LNCaP clone FGC (cell line): ENCODE data around the gene AKNA.

Source experiments
- DNase-seq: peaks from one replicate; pipeline ENCODE4 v3.0.0-alpha.2; 2011; ENCODE audit warnings: low read depth
- H3K4me3 ChIP-seq: 2 replicates; pipeline ENCODE4 v1.5.1; 2011; ENCODE audit warnings: mild to moderate bottlenecking, low read depth, low read length, control low read depth
- TF ChIP-seq, protein P1 (sequence below): IDR thresholded peaks from 2 replicates; pipeline ENCODE4 v1.5.1; 2012; ENCODE audit warnings: mild to moderate bottlenecking; ENCODE audit not compliant: control insufficient read depth, insufficient read depth; ENCODE audit errors: extremely low read depth

Gene AKNA

GRCh38 chr9:114316605-114317230 lies 71.1 kb downstream of the AKNA start:
- no peak for DNase-seq
- TF ChIP-seq, protein P1, sequence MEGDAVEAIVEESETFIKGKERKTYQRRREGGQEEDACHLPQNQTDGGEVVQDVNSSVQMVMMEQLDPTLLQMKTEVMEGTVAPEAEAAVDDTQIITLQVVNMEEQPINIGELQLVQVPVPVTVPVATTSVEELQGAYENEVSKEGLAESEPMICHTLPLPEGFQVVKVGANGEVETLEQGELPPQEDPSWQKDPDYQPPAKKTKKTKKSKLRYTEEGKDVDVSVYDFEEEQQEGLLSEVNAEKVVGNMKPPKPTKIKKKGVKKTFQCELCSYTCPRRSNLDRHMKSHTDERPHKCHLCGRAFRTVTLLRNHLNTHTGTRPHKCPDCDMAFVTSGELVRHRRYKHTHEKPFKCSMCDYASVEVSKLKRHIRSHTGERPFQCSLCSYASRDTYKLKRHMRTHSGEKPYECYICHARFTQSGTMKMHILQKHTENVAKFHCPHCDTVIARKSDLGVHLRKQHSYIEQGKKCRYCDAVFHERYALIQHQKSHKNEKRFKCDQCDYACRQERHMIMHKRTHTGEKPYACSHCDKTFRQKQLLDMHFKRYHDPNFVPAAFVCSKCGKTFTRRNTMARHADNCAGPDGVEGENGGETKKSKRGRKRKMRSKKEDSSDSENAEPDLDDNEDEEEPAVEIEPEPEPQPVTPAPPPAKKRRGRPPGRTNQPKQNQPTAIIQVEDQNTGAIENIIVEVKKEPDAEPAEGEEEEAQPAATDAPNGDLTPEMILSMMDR: no peak

DNA sequence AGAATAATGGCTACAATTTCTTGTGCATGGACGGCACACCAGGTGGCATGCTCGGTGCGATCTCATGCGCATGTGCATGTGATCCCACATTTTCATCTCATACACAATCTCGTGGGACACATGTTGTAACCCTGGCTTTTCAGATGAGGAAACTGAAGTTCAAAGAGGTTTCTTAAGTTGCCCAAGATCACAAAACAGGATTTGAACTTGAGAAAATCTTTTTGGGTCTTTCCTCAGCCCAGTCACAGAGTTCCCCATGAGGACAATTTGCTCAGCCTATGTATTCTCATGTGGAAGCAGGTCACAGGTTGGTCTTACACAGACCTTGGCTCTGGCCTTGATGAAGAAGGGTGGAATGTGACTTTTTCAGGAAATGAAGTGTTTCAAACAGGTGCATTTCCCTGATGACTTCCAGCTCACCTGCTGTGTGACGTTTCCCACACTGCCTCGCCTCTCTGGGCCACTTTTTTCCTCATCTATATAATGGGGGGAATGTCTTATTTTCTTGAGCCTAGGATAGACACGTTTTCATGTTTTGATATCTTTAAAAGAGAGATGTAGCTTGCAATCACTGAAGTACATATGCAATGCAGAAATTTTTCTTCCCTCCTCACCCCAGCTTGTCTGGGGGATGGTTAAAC lies 71.9 kb downstream of the AKNA start:
- no peak for DNase-seq
- TF ChIP-seq, protein P1: no peak
- no peak overlapping the region for H3K4me3 ChIP-seq

More at GRCh38 chr9:114316605-114317230, 71.1 kb downstream of the AKNA start:
- no peak overlapping the region for H3K4me3 ChIP-seq

- TF ChIP-seq, protein P1: no peak
- no peak for DNase-seq
- no peak overlapping the region for H3K4me3 ChIP-seq
Observed at GRCh38 chr9:114314881-114315722, 72.7 kb downstream of the AKNA start.

DNA sequence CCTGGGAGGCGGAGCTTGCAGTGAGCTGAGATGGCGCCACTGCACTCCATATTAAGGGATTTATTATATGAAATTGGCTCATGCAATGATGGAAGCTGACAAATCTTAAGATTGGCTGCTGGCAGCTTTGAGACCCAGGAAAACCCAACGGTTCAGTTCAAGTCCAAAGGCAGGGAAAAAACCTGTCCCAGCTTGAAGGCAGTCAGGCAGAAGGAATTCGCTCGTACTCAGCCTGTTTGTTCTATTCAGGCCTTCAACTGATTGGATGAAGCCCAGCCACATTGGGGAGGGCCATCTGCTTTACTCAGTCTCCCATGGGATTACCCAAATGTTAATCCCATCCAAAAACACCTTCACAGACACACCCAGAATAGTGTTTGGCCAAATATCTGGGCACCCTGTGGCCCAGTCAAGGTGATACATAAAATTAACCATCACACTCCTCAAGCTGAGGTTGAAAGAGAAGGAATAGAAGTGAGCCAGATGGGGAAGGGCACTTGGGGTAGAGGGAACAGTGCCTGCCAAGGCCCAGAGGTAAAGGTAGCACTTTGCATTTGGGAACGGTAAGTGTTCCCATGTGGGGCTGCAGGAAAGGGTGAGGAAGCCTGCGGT lies 73.4 kb downstream of the AKNA start:
- TF ChIP-seq, protein P1: no peak
- no peak overlapping the region for H3K4me3 ChIP-seq
- DNase-seq: no peak

DNA sequence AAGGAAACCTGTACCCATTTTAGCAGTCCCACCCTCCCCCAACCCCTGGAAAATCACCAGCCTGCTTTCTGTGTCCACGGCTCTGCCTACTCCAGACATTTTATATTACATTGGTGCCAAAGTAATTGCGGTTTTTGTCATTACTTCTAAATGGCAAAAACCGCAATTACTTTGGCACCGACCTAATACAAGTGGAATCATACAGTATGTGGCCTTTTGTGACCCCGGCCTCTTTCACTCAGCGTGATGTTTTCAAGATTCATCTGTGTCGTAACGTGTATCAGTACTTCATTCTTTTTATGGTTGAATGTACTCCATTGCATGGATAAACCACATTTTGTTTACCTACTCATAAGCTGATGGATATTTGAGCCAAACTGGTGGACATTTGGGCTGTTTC lies 74.6 kb downstream of the AKNA start:
- H3K4me3 ChIP-seq: no peak overlapping the region
- TF ChIP-seq, protein P1: no peak
- no peak for DNase-seq

DNA sequence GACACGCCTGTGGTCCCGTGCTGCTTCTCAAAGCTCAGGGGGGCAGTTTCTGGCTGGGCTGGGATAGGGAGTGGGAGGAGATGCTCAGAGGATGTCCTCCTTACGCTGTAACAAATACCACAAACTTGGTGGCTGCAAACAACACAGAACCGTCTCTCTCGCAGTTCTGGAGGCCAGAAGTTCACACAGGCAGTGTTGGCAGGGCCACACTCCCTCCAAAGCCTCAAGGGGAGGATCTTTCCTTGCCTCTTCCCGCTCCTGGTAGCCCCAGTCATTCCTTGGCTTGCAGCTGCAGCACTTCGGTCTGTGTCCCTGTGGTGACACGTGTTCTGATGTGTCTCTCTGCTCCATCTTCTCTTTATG lies 75.3 kb downstream of the AKNA start:
- no peak for DNase-seq
- TF ChIP-seq, protein P1: no peak
- no peak overlapping the region for H3K4me3 ChIP-seq
